ENCODE results near the gene KRTAP22-1. TPM values are rescaled to one million over a fixed set of nuclear protein-coding genes. Genes with fewer than 3 reads are reported as not detected.

Gene KRTAP22-1
- total and polyA plus RNA-seq, 2 of the 4 experiments (the other 2 are of a cell fraction) = not detected

GRCh38 chr21:30563072-30563471 is 37.8 kb upstream of the KRTAP22-1 start:
- H2BK20ac ChIP-seq (ENCODE audit: low read depth, low read length) = no peak overlapping the region
- H3K9me1 ChIP-seq (ENCODE audit: insufficient read depth, low read length) = no peaks in the 10 kb centered on the region
- no peak overlapping the region for H2AK5ac ChIP-seq (ENCODE audit: low read depth, low read length)
- H2AK9ac ChIP-seq (replicated peaks; ENCODE audit: low read depth, low read length, poor library complexity) = no peak overlapping the region
- no peak overlapping the region for H3K14ac ChIP-seq (replicated peaks; ENCODE audit: low read depth, low read length)
- no peak overlapping the region for H3K18ac ChIP-seq (ENCODE audit: low read depth, low read length)
- H3K27ac ChIP-seq (ENCODE audit: insufficient read depth, low read length) = no peak overlapping the region
- dilution Hi-C loops (cut with HindIII; ENCODE audit: low sequenced_read_pairs, unreplicated experiment) = no loop called here
- H4K8ac ChIP-seq (ENCODE audit: low read depth in 2 of 2, low read length in 2 of 2) = no peak overlapping the region
- DNase-seq (no peak), ATAC-seq (ENCODE audit: low read depth) (no peak)
- H3K56ac ChIP-seq (ENCODE audit: extremely low read depth, insufficient read depth, low read length) = no peak overlapping the region
- H3K79me1 ChIP-seq (ENCODE audit: low read depth in 1 of 2, low read length in 2 of 2) = no peaks in the 10 kb centered on the region
- 0% methylated on average over 1 of the region's 6 CpGs; no CpG with 5 or more reads in 1 of the 2 experiments for WGBS, 2 experiments (ENCODE audit: extremely low coverage in 2 of 2, insufficient read length in 1 of 2)
- H4K91ac ChIP-seq (ENCODE audit: insufficient read depth, low read depth, low read length) = no peak overlapping the region
- H3K4me3 ChIP-seq (ENCODE audit: insufficient read depth, low read depth, low read length) = no peak overlapping the region
- no peaks in the 10 kb centered on the region for H3K4me1 ChIP-seq (ENCODE audit: control insufficient read depth, insufficient read depth, low read length)
- H2BK15ac ChIP-seq (ENCODE audit: low read depth, low read length) = no peak overlapping the region
- no peaks in the 10 kb centered on the region for H3K36me3 ChIP-seq (ENCODE audit: control insufficient read depth, insufficient read depth, low read length)
- no peak overlapping the region for H3K4me2 ChIP-seq (ENCODE audit: low read depth, low read length)
- H2BK5ac ChIP-seq (ENCODE audit: low read depth, low read length, poor library complexity, severe bottlenecking) = no peak overlapping the region
- intact Hi-C loops (cut with micrococcal nuclease) = no loop called here
- no peak overlapping the region for H2BK120ac ChIP-seq (ENCODE audit: low read depth, low read length)
- ChIA-PET POLR2A (ENCODE audit: unreplicated experiment) (no interaction called here), CTCF (no interaction called here)
- H3K9ac ChIP-seq (ENCODE audit: low read depth, low read length) = no peak overlapping the region
- no peak overlapping the region for H3K23ac ChIP-seq (ENCODE audit: low read depth, low read length)
- H3K27me3 ChIP-seq (ENCODE audit: control insufficient read depth, insufficient read depth, low read length) = no peaks in the 10 kb centered on the region
- in situ Hi-C loops (cut with MboI; ENCODE audit: low sequenced_read_pairs) = no loop called here
- BruUV-seq (replicated peaks) = no TSS peak
- no peak for TF ChIP-seq MXI1 (IDR thresholded peaks at IDR 0.05; ENCODE audit: borderline replicate concordance, low read depth, low read length)
- no peak for TF ChIP-seq POLR2A (IDR thresholded peaks at IDR 0.05; ENCODE audit: low read depth, low read length)
- TF ChIP-seq RCOR1 (IDR thresholded peaks at IDR 0.05; ENCODE audit: insufficient replicate concordance, low read length) = no peak
- H3K9me3 ChIP-seq (ENCODE audit: control insufficient read depth, insufficient read depth, low read length) = peaks cover 4% of the 10 kb centered on the region; the same call in 1 of the 2 replicates
- H3K4ac ChIP-seq (ENCODE audit: low read depth, low read length) = no peak overlapping the region
- H4K5ac ChIP-seq (ENCODE audit: low read depth, low read length) = no peak overlapping the region
- no peaks in the 10 kb centered on the region for H4K20me1 ChIP-seq (ENCODE audit: insufficient read depth, low read length)
- H2AFZ ChIP-seq (replicated peaks; ENCODE audit: low read length, poor library complexity) = no peak overlapping the region

Measured in IMR-90 (cell line).